CD4-positive, alpha-beta T cell treated with Interleukin-2 at 100 ng/mL for 4 hours (primary cell): Measurements from ENCODE around the gene GALNT13.

Experiments used
- DNase-seq: peaks from one replicate; pipeline ENCODE4 v3.0.0-alpha.2; 2020; ENCODE audit warnings: low spot score

The GALNT13 gene

DNA sequence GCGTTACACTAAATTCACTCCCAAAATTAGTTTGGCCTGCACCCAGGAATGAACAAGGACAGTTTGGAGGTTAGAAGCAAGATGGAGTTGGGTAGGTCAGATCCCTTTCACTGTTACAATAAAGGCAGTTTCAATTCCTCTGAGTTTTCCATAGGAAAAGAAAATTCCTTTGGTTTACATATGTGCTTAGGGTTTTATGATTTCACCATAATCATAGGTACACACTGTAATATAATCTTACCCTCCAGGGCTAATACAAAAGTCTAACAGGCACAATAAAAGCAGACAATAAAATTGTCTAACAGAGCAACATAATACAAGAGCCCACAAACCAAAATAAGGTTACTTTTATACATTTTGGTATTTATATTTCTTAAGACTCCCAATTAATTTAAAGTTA, 435.3 kb downstream of the GALNT13 start:
- no peak for DNase-seq

DNA sequence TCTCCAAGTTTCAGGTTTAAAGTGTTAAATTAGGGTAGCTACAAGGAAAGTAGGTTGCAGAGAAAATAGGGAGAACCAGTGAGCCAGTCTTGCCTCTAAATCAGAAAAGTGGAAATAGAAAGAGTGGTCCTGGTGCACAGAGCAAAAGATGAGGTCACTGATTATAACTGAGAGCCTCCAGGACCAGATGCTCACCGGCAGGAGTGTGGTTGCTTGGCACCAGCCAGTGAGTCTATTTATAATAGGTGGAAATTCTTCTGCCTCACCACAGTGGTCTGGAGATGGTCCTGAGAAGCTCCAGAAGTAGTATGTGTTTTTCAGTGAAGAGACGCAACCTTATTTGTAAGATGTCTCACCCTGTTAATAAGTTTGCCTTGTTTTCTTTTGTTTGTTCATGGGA, 452.9 kb downstream of the GALNT13 start:
- DNase-seq, result no peak

DNA sequence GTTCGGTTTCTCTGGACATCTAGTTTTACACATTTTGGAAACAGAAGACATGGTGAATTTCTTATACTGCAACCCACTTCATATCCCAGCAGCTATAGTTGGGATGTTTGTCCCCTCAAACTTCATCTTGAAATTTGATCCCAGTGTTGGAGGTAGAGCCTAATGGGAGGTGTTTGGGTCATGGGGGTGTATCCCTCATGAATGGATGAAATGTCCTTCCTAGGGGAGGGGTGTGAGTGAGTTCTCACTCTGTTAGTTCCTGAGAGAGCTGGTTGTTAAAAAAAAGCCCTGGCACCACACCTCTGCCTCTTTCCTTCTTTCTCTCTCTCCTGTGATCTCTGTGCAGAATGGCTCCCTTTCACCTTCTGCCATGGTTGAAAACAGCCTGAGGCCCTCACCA, 457.8 kb downstream of the GALNT13 start:
- DNase-seq, result no peak

DNA sequence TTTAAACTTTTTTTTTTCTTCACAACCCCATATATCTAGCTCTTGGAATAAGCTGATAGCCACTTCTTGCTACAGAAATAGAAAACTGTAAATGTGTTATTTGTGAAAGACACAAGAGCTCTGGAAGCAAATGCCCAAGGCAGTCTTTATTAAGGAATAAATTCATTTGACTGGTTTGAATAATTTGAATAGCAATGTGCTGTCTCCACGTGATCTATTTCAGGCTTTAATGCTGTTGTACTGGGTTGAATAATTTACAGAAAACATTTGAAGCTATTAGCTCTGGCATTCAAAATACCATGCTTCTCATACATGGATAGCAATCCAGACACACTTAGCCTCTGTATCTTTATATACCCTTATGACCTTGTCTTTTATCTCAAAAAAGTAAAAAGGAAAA, 460.1 kb downstream of the GALNT13 start:
- no peak for DNase-seq

DNA sequence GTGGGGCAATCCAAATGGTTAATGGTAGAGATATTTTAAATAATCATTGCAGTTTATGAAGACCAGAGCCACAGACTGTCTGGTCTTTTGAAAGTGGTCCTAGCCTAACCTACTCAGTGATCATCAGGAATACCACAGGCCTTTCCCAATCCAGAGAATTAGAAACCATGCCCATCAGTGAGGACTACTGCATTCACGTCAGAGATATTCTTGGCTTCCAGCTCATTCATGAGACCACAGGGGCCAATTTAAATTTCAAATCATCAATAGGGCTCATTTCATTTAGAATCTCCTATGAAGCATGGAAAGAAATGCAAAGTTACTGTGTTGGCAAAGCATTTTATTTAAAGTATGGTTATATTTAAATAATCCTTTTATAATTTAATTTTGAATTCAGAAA, 464.5 kb downstream of the GALNT13 start:
- no peak for DNase-seq

DNA sequence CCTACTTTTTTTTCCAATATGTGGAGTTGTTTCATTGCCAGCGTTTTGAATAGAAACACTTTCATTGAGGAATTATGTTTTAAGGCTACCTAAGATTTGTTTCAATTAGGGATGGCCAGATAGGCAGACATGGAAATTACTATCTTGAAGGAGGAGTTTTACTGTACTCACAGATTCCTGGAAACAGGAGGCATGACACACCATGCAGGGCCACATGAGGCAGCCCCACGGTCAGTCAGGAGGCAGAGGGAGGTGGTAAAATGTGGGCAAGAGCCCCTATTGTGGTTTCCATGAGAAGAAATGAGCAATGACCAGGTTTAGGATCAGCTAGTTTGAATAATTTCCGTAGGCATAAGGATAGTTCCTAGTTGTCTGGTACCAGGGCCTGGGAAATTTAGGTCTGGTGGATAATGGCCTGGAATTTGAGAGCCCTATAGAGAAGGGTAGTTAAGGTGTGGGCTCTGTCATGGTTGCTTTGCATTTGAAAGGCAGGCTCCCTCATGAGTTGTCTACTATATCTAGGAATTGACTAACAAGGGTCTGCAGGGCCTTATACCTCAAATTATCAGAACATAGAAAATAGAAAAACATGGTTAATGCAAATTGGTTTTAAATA, 466.7 kb downstream of the GALNT13 start:
- DNase-seq, result no peak

DNA sequence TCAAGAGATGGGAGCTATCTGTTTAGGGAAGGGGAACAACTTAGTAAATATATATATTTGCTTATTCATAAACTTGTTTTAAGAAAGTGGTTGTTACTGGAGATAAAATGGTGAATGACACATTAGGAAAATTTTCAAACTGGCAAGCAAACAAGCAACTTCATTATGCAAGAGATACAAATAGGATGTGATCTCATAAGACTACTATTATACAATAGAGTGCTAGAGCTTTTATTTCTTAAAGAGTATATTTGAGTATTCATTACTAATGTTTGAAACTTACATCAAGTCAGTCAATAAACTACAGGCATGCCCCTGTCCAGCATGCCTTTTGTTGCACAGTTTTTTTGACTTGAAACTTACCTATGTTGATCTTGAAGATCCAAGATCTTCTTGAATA, 471.6 kb downstream of the GALNT13 start:
- DNase-seq, result no peak

DNA sequence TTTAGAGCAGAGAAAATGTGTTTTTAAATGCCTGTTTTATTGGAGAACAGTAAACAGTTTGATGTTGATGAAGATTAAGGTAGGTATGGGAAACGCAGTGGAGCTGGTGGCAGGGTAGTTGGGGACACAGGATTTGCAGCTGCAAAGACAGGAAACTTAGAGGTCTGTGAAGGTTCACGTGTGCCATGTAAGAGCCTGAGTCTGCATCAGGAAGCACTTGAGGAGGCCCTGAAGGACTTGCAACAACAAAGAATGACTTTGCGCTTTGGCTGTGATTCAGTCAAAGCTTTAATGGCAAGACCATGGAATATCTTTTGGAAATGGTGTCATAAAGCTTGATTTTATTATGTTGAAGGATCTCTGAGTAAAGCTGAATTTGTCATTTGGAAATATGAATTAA, 479.2 kb downstream of the GALNT13 start:
- no peak for DNase-seq

DNA sequence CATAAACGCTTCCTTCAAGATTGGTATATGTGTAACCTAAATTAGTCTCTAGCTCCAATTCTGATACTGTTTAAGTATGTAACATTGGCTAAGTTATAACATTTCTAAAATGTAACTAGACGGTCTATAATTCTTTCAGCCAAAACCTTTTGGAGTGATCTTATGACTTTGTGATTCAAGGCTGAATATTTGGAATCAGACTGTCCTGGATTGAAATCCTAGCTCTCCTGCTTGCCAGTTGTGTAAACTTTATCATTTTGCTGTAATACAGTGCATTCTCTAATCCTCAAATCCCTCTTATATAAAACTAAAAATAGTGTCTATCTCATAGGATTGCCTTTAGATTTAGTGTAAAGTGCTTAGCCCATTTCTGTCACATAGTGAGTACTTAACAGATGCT, 489.6 kb downstream of the GALNT13 start:
- DNase-seq, result no peak

DNA sequence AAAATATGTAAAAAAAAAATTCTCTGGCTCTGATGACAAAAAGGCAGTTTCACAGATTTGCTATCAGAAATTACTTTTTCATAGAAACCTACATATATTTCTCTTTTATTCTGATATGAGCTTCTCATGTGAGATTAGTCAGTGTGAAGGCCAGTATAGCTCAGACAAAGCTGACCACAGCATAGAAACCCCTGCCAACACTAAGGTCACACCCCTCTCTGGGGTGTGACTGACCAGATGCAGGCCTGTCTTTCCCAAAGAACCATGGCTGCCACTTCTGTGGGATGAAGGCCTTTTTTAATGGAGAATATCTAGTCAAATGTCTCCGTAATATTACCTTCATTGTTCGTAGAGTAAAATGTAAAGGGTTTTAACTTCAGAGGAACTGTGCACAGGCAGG, 496.4 kb downstream of the GALNT13 start:
- DNase-seq, result no peak

DNA sequence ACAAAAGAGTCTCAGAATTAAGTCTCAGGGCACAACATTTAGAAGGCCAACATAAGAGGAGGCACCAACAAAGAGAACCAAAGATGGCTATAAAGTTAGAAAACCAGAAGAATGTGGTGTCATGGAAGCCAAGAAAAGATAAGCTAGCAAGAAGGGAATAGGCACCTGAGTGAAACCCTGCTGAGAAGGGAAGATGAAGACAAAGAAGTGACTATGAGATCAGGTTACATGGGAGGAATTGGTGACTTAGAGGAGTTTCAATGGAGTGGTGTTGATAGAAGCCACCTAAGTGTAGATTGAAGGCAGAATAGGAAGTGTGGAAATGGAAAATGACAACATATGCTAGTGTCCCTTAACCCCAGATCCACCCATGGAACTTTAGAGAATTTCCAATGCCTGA, 499.2 kb downstream of the GALNT13 start:
- no peak for DNase-seq

DNA sequence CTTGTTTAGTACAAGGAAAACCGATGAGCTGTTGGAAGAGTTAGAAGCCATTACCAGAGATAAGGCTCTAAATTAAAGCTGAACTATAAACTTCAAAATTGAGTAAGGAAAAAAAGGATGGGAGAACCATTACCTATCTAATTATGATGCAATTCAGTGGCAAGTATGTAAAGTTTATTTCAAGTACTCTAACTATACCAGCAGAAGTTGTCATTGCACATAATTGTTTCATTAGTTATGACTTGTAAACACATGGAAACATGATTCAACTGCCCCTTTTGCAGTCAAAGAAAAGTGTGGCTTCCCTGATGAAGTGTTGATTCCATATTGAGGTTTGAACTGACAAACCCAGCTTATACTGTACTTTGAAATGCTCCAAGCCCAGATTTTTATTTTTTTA, 502.7 kb downstream of the GALNT13 start:
- DNase-seq, result no peak

DNA sequence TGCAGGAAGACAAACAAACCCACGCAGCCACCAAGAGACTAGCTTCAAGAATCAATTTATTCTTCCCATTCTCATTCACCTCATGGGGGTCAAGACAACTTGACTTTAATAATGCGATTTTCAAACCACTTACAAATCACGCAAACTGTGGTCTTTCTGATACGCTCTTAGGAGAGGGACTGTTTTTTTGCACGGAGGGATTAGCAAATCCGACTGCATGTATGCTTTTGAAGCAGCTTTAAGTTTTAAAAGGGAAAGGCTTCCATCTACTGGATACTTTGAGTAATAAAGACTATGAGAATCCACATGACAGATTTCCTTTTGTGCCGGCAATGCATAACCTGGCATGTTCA, 503.8 kb downstream of the GALNT13 start:
- DNase-seq, result no peak

DNA sequence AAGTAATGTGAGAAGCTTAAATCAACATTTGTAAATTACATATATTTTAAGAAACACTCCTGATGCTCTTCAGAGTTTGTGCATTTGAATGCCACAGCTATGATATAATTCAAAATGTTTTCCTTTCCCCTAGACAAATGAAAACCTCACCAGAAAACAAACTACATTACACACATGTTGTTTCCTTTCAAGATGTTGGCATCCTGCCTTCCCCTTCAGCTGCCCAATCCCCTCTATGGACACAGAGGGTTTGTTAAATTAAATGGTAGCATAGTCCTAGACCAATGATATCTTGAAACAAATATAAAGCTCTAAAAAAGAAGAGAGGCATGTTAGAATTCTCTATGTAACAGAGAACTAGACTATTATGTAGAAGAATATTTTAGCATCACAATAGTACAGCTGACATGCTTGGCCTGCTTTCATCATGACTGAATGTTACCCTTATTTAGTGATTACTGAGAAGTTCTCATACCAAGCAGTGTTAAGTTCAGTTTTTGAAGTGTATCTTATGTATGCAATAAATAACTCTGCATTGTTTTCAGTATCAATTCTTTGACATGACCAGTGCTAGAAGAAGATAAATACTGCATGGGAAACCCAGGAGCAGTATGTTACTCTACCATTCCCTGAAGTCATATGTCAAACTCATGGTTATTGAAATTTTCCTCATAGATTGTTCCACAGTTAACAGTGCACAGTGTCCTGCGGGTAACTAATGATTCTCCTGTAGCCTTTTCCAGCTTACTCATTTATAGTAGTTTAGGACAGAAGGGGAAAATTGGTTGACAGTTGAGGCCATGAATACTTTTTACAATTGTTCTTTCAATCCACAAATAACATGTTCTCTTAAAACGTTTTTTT, 510.4 kb downstream of the GALNT13 start:
- DNase-seq, result no peak

DNA sequence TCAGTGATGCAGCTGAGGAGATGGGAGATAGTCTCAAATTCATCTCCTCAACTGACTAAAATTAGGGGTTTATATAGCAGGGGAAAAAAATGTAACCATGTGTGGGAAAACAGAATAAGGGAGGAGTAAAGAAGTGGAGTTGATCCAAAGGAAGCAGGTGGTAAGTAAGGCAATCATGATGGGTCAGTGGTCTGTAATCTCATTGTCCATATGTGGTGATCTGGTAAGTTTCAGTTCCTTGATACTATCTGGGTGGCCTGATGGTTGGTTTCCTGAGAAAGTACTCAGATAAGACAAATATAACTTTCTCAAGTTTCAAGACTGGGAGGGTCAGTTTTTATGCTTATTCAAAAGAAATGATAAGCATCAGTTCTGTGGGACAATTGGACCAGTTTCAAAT, 514.5 kb downstream of the GALNT13 start:
- no peak for DNase-seq

DNA sequence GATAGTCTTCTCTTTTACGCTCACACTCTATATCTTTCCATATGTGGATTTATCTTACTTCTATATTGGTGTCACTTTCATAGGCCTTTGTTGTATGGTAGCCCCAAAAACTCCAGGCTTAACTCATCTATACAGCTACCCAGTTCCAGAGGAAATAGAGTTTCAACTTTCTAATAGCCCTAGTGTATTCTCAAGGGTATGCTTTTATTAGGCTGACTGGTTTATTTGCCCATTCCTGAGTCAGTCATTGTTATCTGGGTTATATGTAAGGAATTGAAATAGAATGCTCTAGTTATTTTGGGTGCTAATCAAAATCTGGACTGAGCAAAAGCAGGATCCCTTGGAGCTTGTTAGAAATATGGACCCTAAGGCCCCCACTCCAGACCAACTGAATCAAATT, 519.3 kb downstream of the GALNT13 start:
- DNase-seq, result no peak

DNA sequence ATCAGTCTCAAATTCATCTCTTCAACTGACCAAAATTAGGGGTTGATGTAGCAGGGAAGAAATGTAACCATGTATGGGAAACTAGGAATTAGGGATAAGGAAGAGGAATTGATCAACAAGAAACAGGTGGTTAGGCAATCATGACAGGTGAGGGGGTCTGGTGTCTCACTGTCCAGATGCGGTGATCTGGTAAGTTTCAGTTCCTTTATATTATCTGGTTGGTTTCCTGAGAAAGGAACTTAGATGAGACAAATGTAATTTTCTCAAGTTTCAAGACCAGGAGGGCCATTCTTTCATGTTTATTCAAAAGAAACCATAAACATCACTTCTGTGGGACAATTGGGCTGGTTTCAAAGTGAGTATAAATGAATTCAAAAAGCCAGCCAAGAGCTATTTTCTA, 520.5 kb downstream of the GALNT13 start:
- DNase-seq, result no peak

DNA sequence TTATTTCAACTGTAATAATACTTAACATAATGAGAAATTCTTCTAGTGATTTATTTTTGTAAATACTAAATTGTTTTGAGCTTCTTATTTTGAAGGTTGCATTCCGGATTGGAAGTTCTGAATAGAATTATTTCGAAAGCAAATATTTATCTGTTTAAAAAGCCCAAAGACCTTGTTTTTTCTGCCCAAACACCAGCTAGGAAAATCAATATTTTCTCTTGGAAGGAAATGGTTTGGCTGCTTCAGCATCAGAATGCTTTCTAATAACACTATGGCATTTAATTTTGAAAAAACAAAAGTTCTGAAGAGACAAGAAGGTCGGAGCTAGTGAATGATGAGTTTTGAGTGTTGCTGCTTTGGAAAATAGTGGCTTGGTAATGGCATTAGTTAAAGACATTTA, 522.9 kb downstream of the GALNT13 start:
- DNase-seq, result no peak

DNA sequence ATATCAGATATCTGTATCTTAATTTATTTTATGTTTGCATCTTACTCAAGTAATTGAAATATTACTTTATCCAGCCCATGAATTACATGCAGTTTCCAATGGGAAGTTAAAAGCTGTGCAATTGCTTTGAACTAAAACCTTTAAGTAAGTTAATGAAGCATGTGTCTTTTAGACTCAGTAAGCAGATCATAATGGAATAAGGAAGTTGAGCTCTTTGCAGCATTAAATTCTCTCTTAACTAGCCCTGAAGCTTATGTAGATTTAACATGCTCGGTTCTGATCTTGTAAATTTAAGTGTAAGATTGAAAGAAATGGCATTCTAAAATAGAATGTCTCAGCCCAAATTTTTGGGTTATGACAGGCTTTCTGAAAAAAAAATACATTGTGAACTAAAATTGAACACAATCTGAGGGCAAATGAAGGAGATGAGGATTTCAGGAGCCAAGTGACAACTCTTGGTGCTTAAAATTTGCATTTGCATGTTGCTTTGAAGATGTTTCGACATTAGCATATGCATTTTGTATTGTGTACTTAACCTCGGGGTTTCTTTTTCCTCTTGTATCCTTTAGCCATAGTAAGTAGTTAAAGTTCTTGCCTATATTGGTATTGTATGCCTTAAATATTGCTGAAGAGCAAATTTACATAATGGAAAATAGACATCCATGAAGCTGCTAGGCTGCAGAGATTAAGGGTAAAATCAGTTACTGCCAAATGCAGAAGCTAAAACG, 529.0 kb downstream of the GALNT13 start:
- no peak for DNase-seq

DNA sequence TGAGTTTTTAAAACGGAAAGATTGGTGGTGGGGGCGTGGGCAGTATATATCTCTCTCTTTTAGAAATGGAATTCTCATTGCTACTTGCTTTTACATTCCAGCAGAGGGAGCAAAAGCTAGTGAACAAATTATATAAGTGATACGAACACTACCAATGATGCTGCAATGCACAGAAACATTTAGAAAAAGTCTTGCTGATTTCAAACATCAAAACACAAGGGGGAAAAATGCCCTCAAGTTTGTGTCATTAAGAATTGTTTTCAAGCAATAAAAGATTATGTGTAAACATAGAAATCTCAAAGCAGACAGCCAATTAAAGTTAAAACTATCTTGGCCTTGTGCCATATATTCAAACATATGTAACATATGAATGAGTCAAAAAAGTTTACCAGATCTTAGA, 530.5 kb downstream of the GALNT13 start:
- DNase-seq, result no peak

DNA sequence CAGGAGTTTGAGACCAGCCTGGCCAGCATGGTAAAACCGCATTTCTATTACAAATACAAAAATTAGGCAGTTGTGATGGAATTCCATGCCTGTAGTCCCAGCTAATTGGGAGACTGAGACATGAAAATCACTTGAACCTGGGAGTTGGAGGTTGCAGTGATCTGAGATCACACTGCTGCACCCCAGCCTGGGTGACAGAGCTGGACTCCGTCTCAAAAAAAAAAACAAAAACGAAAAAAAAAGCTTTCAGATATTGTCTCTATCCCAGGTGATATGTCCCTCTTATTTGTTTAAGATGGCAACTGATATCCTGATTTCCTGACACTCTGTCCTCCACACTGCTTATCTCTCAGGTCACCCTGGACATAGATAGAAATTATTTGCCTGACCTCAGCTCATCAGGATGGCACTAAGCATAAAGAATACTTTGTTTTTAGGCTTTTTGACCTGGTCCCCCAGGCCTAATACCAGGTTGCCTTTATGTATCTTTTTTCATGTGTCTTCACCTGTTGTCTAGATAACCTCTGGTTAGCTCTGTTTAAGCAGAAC, 531.6 kb downstream of the GALNT13 start:
- no peak for DNase-seq

DNA sequence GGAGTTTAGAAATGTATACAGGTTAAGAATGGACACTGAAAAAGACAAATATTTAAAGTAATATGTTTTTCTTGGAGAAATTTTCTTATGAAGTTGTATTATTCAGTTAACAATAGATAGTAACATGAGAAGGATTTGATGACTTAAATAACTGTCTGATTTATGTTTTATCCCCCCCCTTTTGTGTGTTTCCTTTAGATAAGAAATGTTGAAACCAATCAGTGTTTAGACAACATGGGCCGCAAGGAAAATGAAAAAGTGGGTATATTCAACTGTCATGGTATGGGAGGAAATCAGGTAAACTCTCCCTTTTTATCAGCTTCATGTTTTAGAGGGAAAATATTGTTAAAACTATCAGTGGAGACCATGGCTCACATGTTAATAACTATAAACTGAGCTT, 537.1 kb downstream of the GALNT13 start:
- DNase-seq, result no peak

DNA sequence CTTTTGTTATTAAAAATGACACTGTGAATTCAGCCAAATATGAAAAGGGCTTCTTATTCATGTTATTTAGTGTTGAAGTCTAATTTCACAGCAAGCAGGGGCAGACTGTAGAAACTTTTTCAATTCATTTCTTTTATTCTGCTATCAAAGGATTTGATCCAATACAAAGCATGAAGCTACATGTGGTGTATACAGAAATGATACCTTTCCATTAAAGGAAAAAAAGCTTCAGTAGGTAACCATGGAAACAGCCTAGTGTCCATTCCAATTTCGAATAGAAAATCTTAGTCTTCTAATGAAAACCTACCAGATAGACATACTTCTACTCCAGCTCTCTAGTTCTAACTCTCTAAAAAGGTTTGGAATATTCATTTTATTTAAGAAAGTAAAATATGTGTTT, 550.5 kb downstream of the GALNT13 start:
- DNase-seq, result no peak
